GM19467 (cell line): ENCODE results near the gene PNLDC1.
"Not testable (repeated sequence)": the region's sequence is repeated elsewhere in the genome, so short reads cannot be mapped to it uniquely, and the experiment has no call there.

Experiments
- ATAC-seq: cut with Tn5 transposase; IDR thresholded peaks from one replicate; pipeline ENCODE4 v1.9.1; 2021; ENCODE audit warnings: mild to moderate bottlenecking, moderate library complexity; ENCODE audit not compliant: unreplicated experiment

PNLDC1 gene

DNA sequence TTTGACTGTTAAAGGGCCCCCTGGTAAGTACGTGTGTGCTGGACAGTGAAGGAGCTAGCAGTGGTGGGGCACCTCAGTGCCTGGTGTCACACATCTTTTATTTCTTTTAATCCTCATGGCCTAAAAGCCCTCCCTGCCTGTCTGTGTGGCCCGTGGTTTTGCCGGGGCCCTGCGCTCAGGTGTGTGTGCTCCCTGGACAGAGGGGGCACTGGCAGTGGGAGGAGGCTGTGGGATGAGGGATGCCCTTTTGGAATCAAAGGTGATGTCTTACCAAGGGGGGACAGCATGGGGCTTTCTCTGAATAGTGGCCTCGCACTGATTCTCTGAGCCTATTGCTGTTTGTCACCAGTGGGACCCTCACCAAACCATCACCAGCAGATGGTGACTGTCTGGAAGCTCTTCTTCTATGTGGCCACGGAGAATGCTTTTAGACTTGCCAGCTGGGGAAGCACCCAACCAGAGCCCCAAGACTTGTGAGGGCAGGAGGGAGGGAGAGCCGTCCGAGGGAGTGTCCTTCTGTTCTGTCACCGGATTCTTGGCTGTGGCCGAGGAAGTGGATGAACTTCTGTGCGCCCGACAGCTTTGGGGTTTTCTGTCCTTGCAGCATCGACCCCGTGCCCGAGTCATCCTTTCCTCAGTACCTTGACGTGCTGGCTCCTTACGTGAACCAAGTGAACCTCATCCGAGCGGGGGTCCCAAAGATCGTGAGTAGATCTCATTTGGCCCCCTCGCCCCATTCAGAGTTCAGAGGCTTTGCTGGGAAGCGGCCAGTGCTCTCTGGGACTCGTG, 18.1 kb downstream of the PNLDC1 start:
- ATAC-seq, result no peak

DNA sequence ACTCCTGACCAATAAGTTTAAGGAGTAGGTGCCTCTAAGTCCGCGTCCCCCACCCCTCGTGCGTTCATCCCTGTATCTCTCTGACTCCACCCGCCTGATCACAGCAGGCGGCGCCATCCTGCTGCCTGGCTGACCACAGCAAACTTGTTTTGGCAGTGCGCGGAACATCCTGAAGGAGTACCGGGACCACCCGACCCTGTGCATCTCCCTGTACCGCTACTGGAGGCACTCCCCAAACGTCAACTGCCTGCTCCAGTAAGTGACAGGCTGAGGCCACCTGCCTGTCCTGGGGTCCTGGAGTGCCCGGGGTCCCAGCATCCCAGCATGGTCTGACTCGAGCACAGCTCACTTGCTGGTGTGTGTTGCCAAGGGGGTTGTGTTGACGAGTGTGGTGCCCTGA, 19.0 kb downstream of the PNLDC1 start:
- ATAC-seq, result no peak

- peak; percentile 60 for ATAC-seq
Measured at GRCh38 chr6:159819932-159820640, 20.0 kb downstream of the PNLDC1 start.

DNA sequence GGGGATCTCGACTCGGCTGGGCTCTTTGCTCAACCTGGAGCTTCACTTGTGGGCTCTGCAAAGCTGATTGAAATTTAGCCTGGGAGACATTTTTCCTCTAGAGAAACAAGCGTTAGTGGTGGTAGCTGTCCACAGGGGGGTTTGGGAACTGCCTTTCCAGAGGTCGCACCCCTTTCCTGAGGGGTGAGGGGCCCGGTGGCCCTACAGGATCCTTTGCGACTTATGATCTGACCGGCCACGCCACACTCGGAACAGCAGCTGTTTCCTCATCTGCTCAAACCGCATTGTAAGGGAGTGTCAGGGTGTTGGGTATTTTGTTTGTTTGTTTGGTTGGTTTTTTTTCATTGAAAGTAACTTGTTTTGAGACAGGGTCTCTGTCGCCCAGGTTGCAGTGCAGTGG, 21.0 kb downstream of the PNLDC1 start:
- no peak for ATAC-seq

- ATAC-seq, result no peak
Measured at GRCh38 chr6:159821726-159822125, 21.6 kb downstream of the PNLDC1 start.

GRCh38 chr6:159823953-159824352, 23.9 kb downstream of the PNLDC1 start:
- no peak for ATAC-seq

DNA sequence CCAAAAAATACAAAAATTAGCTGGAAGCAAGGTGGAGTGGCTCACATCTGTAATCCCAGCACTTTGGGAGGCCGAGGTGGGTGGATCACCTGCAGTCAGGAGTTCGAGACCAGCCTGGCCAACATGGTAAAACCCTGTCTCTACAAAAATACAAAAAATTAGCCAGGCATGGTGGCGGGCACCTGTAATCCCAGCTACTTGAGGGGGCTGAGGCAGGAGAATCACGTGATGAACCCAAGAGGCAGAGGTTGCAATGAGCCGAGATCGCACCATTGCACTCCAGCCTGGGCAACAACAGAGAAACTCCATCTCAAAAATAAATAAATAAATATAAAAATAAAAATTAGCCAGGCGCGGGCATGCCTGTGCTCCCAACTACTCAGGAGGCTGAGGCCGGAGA, 24.6 kb downstream of the PNLDC1 start:
- not testable (repeated sequence) for ATAC-seq

DNA sequence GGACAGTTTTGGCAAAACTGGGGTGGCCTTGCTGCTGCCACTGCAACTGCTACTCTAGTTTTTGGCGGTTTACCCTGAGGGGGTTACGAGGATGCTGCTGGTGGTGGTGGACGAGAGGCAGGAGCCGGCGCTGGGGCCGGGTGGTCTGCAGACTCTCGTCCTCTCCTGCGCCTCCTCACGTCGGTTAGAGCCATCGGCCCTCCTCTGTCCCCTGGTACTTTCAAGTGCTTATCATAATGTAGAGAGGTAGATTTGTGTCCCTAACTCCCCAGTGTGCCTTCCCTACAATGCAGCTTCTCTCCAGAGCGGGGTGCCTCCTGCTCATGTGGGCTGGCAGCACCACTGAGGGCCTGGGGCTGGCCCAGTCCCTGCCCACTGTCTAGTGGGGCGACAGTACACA, 25.9 kb downstream of the PNLDC1 start:
- ATAC-seq, result no peak

DNA sequence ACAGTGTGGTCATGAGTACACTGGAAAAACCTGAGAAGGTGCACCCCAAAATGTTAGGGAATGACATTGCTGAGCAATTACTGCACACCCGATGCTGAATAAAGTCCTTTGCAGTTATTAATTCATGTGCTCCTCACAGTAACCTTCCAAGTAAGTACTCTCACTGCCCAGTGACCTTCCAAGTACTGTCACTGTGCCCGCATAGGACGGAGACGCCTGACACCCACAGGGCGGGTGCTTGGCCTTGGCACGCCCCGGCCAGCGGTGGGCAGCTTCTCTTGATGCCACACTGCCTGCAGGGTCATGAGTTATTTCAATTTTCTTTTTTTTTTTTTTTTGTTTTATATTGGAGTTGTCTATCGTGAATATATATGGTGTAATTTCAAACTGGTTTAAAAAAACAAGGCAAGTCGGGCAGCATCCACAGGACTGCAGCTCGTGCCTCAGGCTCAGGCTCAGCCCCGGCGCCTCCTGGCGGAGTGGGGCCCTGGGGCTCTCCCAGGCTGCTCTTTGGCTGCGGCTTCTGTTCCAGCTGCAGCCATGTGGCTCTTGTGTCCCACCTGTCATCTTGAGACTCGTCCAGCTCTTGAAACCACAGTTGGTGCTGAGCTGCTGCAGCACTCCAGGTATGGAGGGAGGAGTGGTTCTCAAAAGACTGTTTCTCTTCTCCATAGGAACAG, 27.0 kb downstream of the PNLDC1 start:
- no peak for ATAC-seq

- no peak for ATAC-seq
Measured at GRCh38 chr6:159828074-159828473, 28.0 kb downstream of the PNLDC1 start.

GRCh38 chr6:159829526-159829925, 29.4 kb downstream of the PNLDC1 start:
- no peak for ATAC-seq

GRCh38 chr6:159830501-159831372, 30.7 kb downstream of the PNLDC1 start:
- ATAC-seq, result no peak

GRCh38 chr6:159831373-159831679, 31.2 kb downstream of the PNLDC1 start:
- no peak for ATAC-seq

DNA sequence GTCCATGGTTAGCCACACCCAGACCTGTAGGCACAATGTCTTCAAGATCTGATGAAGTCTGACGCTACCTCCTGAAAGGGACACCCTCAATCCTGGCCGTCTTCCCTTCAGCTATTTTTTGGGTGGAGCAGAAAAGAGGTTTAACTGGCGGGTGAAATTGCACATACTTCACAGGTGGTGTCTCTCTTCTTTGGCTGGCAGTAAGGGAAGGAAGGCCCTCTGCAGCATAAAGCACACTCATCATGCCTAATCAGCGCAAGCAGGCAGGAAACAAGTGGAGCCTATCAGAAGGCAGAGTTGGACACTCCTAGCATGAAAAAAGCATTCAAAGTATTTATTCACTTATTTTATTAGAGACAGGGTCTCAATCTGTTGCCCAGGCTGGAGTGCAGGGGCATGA, 32.9 kb downstream of the PNLDC1 start:
- no peak for ATAC-seq

DNA sequence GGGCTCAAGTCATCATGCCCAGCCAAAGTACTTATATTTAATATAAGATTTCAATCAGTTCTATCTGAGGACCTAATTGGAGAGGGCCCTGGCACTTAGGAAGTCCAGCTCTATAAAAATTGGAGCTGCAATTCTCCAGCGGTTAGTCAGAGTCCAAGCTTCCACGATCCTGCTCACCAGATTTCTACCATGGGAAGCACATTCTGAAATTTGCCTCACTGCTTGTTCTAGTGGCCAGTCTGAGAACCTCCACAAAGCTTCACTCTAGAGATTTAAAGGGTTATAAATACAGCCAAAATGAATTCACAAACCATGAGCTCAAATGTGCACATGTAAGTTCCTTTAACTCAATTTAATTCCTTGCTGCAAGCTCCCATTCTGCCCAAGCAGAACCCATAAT, 33.5 kb downstream of the PNLDC1 start:
- ATAC-seq, result no peak

- ATAC-seq, result no peak
Measured at GRCh38 chr6:159833997-159834603, 34.0 kb downstream of the PNLDC1 start.

DNA sequence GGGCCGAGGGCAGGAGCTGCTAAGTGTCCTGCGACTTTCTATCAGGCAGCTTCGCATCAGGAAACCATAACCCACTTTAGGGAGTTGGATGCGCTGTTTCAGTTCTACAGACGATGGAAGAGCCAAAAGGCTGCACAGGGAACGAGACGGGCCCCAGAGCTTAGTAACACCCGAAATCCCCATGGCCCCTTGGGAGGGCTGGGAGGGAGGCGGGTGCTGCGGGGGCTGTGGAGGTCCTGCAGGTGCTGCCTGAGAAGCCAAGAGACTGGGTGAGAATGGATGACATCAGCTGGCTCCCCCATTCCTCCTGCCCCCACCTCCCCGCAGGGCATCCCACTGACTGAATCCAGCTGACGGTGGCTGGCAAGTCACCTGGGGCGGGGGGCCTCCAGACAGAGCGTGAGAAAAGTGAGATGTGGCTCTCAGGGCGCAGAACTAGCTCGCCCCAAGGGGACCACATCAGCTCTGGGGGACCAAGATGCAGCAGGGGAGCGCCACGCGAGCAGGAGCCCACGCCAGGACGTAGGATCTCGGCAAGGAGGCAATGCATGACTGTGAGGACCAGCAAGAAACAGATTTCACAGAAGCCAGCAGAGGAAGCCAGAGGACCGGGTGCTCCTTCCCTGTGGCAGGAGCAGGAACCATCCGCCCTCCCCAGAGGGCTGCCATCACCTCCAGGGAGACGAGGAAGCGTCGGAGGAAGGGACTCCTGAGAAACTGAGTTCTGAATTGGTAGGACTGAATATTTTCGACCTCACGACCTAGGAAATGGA, 36.8 kb downstream of the PNLDC1 start:
- ATAC-seq, result no peak

DNA sequence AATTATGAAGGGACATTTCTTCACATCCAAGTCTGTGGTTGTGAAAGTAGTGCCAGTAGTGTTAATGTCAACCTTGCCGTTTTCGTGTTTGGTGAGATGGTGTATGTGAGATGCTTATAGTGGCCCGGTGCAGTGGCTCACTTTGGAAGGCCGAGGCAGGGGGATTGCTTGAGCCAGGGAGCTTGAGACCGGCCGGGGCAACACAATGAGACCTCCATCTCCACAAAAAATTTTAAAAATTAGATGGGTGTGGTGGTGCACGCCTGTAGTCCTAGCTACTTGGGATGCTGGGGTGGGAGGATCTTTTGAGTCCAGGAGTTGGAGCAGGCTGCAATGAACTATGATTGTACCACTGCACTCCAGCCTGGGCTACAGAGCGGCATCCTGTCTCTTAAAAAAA, 37.4 kb downstream of the PNLDC1 start:
- no peak for ATAC-seq

GRCh38 chr6:159838020-159838744, 38.1 kb downstream of the PNLDC1 start:
- ATAC-seq, result no peak
